Measurements from ENCODE around the gene MALRD1. TPM values are rescaled to one million over a fixed set of nuclear protein-coding genes. Genes with fewer than 3 reads are reported as not detected.

Gene MALRD1
- total RNA-seq, 2 experiments from 2014 or later: 0.29 to 0.41 TPM

DNA sequence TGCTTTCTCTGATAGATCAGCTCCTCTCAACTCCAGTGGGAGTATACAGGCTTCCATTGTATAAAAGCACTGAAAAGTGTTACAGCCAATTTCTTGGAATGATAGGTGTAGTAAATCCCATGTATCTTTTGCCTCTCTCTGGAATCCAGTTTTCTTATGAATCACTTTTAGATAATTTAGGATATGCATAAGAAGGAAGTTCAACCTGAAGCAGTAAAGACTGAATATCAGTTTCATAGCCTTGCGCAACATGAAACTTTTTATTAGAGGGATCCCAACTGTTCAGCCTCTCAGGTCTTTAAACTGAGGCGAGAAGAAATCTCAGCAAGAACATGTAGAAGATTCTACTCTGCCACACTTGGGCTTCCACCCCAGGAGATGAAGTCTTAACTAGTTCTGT lies 280.0 kb downstream of the MALRD1 start:
- no peaks in the 10 kb centered on the region for H3K27me3 Mint-ChIP-seq
- H3K27ac Mint-ChIP-seq: no peak overlapping the region
- peaks cover 3% of the 10 kb centered on the region for H3K9me3 Mint-ChIP-seq
- DNase-seq (no peak), ATAC-seq (no peak)
- TF ChIP-seq, protein P1, sequence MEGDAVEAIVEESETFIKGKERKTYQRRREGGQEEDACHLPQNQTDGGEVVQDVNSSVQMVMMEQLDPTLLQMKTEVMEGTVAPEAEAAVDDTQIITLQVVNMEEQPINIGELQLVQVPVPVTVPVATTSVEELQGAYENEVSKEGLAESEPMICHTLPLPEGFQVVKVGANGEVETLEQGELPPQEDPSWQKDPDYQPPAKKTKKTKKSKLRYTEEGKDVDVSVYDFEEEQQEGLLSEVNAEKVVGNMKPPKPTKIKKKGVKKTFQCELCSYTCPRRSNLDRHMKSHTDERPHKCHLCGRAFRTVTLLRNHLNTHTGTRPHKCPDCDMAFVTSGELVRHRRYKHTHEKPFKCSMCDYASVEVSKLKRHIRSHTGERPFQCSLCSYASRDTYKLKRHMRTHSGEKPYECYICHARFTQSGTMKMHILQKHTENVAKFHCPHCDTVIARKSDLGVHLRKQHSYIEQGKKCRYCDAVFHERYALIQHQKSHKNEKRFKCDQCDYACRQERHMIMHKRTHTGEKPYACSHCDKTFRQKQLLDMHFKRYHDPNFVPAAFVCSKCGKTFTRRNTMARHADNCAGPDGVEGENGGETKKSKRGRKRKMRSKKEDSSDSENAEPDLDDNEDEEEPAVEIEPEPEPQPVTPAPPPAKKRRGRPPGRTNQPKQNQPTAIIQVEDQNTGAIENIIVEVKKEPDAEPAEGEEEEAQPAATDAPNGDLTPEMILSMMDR (IDR thresholded peaks at IDR 0.05): no peak
- no peaks in the 10 kb centered on the region for H3K4me1 Mint-ChIP-seq (ENCODE audit: low read depth)
- H3K4me3 Mint-ChIP-seq: no peak overlapping the region
- POLR2A ChIA-PET: interaction anchor here (0.6 kb wide), 1 partner anchor 1041 kb away, joined by 3 read pairs; no protein-coding TSS in a partner anchor
- intact Hi-C loops (cut with micrococcal nuclease): no loop called here
- H3K36me3 Mint-ChIP-seq (ENCODE audit: low read depth): no peaks in the 10 kb centered on the region
- CTCF ChIA-PET: no interaction called here

DNA sequence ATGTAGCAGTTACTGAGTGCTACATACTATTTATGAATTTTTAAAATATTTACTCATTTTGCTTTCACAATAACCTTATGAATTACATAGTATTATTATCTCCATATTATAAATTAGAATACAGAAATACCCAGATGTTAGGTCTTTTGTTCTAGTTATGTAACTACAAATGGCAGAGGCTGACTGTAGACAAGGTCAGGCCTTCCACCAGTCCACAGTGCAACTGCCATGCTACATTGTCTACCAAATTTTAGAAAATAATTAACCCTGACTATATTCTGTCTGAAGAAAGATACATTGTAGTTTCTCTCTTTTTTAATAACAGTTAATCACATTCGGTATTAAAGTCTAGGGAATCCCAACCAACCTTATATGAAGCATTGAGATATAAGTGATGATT lies 280.9 kb downstream of the MALRD1 start:
- no peak overlapping the region for H3K27ac Mint-ChIP-seq
- no peak overlapping the region for H3K4me3 Mint-ChIP-seq
- intact Hi-C loops (cut with micrococcal nuclease): no loop called here
- POLR2A ChIA-PET: no interaction called here
- no peak for ATAC-seq
- H3K36me3 Mint-ChIP-seq (ENCODE audit: low read depth): no peaks in the 10 kb centered on the region
- peaks cover 5% of the 10 kb centered on the region for H3K9me3 Mint-ChIP-seq
- H3K4me1 Mint-ChIP-seq (ENCODE audit: low read depth): no peaks in the 10 kb centered on the region
- H3K27me3 Mint-ChIP-seq: no peaks in the 10 kb centered on the region
- TF ChIP-seq, protein P1 (IDR thresholded peaks at IDR 0.05): no peak
- CTCF ChIA-PET: no interaction called here
- no peak for DNase-seq

DNA sequence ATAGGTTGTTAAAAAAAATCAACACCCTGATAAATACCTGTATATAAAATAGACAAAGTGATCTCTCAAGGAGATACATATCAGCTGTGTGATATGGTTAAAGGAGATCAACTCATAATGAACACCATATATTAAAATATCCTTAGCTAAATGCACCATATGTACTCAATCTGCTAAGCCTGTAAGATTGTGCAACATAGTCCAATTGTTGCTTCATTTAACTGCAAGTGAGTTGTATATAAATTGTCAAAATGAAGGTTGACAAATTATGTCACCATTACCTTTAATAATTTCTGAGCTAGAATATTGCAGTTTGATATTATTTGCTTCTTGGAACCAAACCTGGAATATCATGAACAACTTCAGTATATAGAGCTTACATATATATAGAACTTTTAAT lies 283.7 kb downstream of the MALRD1 start:
- no peak overlapping the region for H3K27ac Mint-ChIP-seq
- no peaks in the 10 kb centered on the region for H3K4me1 Mint-ChIP-seq (ENCODE audit: low read depth)
- peaks cover 2% of the 10 kb centered on the region for H3K9me3 Mint-ChIP-seq
- TF ChIP-seq, protein P1 (IDR thresholded peaks at IDR 0.05): no peak
- intact Hi-C loops (cut with micrococcal nuclease): no loop called here
- no peaks in the 10 kb centered on the region for H3K36me3 Mint-ChIP-seq (ENCODE audit: low read depth)
- no peaks in the 10 kb centered on the region for H3K27me3 Mint-ChIP-seq
- ATAC-seq: no peak
- ChIA-PET POLR2A (no interaction called here), CTCF (no interaction called here)
- no peak overlapping the region for H3K4me3 Mint-ChIP-seq
- DNase-seq: no peak

DNA sequence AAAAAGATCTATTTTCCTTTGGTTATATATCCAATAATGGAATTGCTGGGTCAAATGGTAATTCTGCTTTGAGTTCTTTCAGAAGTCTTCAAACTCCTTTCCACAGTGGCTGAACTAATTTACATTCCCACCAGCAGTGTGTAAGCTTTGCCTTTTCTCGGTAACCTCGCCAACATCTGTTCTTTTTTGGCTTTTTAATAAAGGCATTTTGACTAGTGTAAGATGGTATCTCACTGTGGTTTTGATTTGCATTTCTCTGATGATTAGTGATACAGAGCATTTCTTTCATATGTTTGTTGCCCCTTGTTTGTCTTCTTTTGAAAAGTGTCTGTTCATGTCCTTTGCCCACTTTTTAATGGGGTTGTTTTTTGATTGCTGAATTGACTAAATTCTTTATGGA lies 285.0 kb downstream of the MALRD1 start:
- H3K36me3 Mint-ChIP-seq (ENCODE audit: low read depth): no peaks in the 10 kb centered on the region
- DNase-seq (no peak), ATAC-seq (no peak)
- ChIA-PET POLR2A (no interaction called here), CTCF (no interaction called here)
- TF ChIP-seq, protein P1 (IDR thresholded peaks at IDR 0.05): no peak
- no peak overlapping the region for H3K27ac Mint-ChIP-seq
- H3K4me1 Mint-ChIP-seq (ENCODE audit: low read depth): no peaks in the 10 kb centered on the region
- H3K9me3 Mint-ChIP-seq: peaks cover 2% of the 10 kb centered on the region
- no peak overlapping the region for H3K4me3 Mint-ChIP-seq
- intact Hi-C loops (cut with micrococcal nuclease): no loop called here
- no peaks in the 10 kb centered on the region for H3K27me3 Mint-ChIP-seq

DNA sequence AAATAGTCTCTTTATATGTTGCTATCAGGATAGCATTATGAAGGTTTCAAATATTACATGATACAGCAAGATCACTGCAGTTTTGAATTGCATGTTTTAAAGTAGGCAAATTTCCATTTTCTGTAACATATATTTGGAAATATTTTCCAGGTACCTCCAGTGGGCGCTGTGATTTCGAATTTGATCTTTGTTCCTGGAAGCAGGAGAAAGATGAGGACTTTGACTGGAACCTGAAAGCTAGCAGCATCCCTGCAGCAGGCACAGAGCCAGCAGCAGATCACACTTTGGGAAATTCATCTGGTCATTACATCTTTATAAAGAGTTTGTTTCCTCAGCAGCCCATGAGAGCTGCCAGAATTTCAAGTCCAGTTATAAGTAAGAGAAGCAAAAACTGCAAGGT lies 299.0 kb downstream of the MALRD1 start:
- CTCF ChIA-PET: no interaction called here
- Mint-ChIP-seq H3K4me1 (ENCODE audit: low read depth) (no peaks in the 10 kb centered on the region), H3K4me3 (no peak overlapping the region), H3K27ac (no peak overlapping the region), H3K36me3 (ENCODE audit: low read depth) (no peaks in the 10 kb centered on the region), H3K27me3 (no peaks in the 10 kb centered on the region), H3K9me3 (peaks cover 8% of the 10 kb centered on the region)
- TF ChIP-seq, protein P1 (IDR thresholded peaks at IDR 0.05): no peak
- intact Hi-C loops (cut with micrococcal nuclease): no loop called here
- no peak for DNase-seq
- POLR2A ChIA-PET: no interaction called here
- ATAC-seq: no peak
